Memory B cell (primary cell): ENCODE data around the gene TMPRSS2.

Source experiments
- ATAC-seq: fragments of 150-1000 bp; cut with Tn5 transposase; 2 replicates; pipeline ENCODE4 v1.10.0; 2021; ENCODE audit warnings: low read depth, mild to moderate bottlenecking, moderate library complexity
- DNase-seq, 2 donors: peaks; one replicate each; pipeline ENCODE4 v3.0.0; 2022; ENCODE audit warnings: low spot score in 2 of 2
- H3K27ac Mint-ChIP-seq: one replicate; pipeline ENCODE4 v1.8.0; 2022; ENCODE audit warnings: mild to moderate bottlenecking, moderate library complexity, mixed read lengths
- H3K27me3 Mint-ChIP-seq: one replicate; pipeline ENCODE4 v1.8.0; 2022; ENCODE audit warnings: mixed read lengths
- H3K36me3 Mint-ChIP-seq: one replicate; pipeline ENCODE4 v1.8.0; 2022; ENCODE audit warnings: mild to moderate bottlenecking, mixed read lengths
- H3K4me1 Mint-ChIP-seq: one replicate; pipeline ENCODE4 v1.8.0; 2022; ENCODE audit warnings: mixed read lengths
- H3K4me3 Mint-ChIP-seq: one replicate; pipeline ENCODE4 v1.8.0; 2022; ENCODE audit warnings: mild to moderate bottlenecking, moderate library complexity, mixed read lengths
- H3K9me3 Mint-ChIP-seq: one replicate; pipeline ENCODE4 v1.8.0; 2022; ENCODE audit warnings: mixed read lengths

TMPRSS2 gene

GRCh38 chr21:41460578-41461527 lies 47.1 kb downstream of the TMPRSS2 start:
- Mint-ChIP-seq H3K27ac (peak overlapping the region; percentile 48), H3K4me3 (peak overlapping the region; percentile 6), H3K27me3 (no peaks in the 10 kb centered on the region), H3K4me1 (peaks cover 16% of the 10 kb centered on the region), H3K36me3 (peaks cover 21% of the 10 kb centered on the region), H3K9me3 (peaks cover 5% of the 10 kb centered on the region)
- ATAC-seq (peak; percentile 75), DNase-seq (peak; percentile 39 to 59)

GRCh38 chr21:41459884-41460534 lies 47.9 kb downstream of the TMPRSS2 start:
- Mint-ChIP-seq H3K4me3 (no peak overlapping the region), H3K4me1 (peaks cover 16% of the 10 kb centered on the region), H3K27ac (peak overlapping the region; percentile 45), H3K9me3 (peaks cover 5% of the 10 kb centered on the region), H3K36me3 (peaks cover 21% of the 10 kb centered on the region), H3K27me3 (no peaks in the 10 kb centered on the region)
- ATAC-seq (no peak), DNase-seq (no peak)

- no peaks in the 10 kb centered on the region for H3K27me3 Mint-ChIP-seq
- H3K4me1 Mint-ChIP-seq: peaks cover 16% of the 10 kb centered on the region
- no peak for DNase-seq
- peaks cover 15% of the 10 kb centered on the region for H3K36me3 Mint-ChIP-seq
- ATAC-seq: no peak
- H3K9me3 Mint-ChIP-seq: no peaks in the 10 kb centered on the region
- no peak overlapping the region for H3K4me3 Mint-ChIP-seq
- H3K27ac Mint-ChIP-seq: no peak overlapping the region
Observed at GRCh38 chr21:41458559-41458958, 49.4 kb downstream of the TMPRSS2 start.

GRCh38 chr21:41458121-41458520 lies 49.8 kb downstream of the TMPRSS2 start:
- H3K27me3 Mint-ChIP-seq: no peaks in the 10 kb centered on the region
- DNase-seq (no peak), ATAC-seq (no peak)
- no peak overlapping the region for H3K4me3 Mint-ChIP-seq
- no peaks in the 10 kb centered on the region for H3K9me3 Mint-ChIP-seq
- H3K27ac Mint-ChIP-seq: no peak overlapping the region
- H3K36me3 Mint-ChIP-seq: peaks cover 18% of the 10 kb centered on the region
- H3K4me1 Mint-ChIP-seq: peaks cover 16% of the 10 kb centered on the region

GRCh38 chr21:41453761-41454160 lies 54.2 kb downstream of the TMPRSS2 start:
- Mint-ChIP-seq H3K27me3 (no peaks in the 10 kb centered on the region), H3K9me3 (no peaks in the 10 kb centered on the region), H3K36me3 (peaks cover 33% of the 10 kb centered on the region), H3K4me1 (no peaks in the 10 kb centered on the region), H3K27ac (peak overlapping the region; percentile 56), H3K4me3 (no peak overlapping the region)
- no peak for DNase-seq
- ATAC-seq: no peak

GRCh38 chr21:41453198-41453597 lies 54.8 kb downstream of the TMPRSS2 start:
- Mint-ChIP-seq H3K4me1 (no peaks in the 10 kb centered on the region), H3K27ac (peak overlapping the region; percentile 56), H3K27me3 (no peaks in the 10 kb centered on the region), H3K4me3 (no peak overlapping the region), H3K9me3 (no peaks in the 10 kb centered on the region), H3K36me3 (peaks cover 35% of the 10 kb centered on the region)
- no peak for ATAC-seq
- DNase-seq: no peak

- no peak for DNase-seq
- H3K27ac Mint-ChIP-seq: peak overlapping the region; percentile 24
- H3K27me3 Mint-ChIP-seq: no peaks in the 10 kb centered on the region
- H3K36me3 Mint-ChIP-seq: peaks cover 36% of the 10 kb centered on the region
- H3K4me3 Mint-ChIP-seq: no peak overlapping the region
- no peak for ATAC-seq
- no peaks in the 10 kb centered on the region for H3K4me1 Mint-ChIP-seq
- H3K9me3 Mint-ChIP-seq: no peaks in the 10 kb centered on the region
Observed at GRCh38 chr21:41451753-41452676, 55.9 kb downstream of the TMPRSS2 start.

- Mint-ChIP-seq H3K27ac (no peak overlapping the region), H3K36me3 (peaks cover 52% of the 10 kb centered on the region), H3K4me1 (no peaks in the 10 kb centered on the region), H3K4me3 (no peak overlapping the region), H3K27me3 (no peaks in the 10 kb centered on the region), H3K9me3 (no peaks in the 10 kb centered on the region)
- no peak for ATAC-seq
- DNase-seq: no peak
Observed at GRCh38 chr21:41449613-41450012, 58.3 kb downstream of the TMPRSS2 start.

GRCh38 chr21:41447356-41447755 lies 60.6 kb downstream of the TMPRSS2 start:
- H3K27ac Mint-ChIP-seq: peak overlapping the region; percentile 69
- no peak for ATAC-seq

GRCh38 chr21:41446586-41446985 lies 61.4 kb downstream of the TMPRSS2 start:
- no peaks in the 10 kb centered on the region for H3K9me3 Mint-ChIP-seq
- no peak overlapping the region for H3K4me3 Mint-ChIP-seq
- no peak for DNase-seq
- no peaks in the 10 kb centered on the region for H3K4me1 Mint-ChIP-seq
- H3K27ac Mint-ChIP-seq: peak overlapping the region; percentile 69
- ATAC-seq: no peak
- peaks cover 63% of the 10 kb centered on the region for H3K36me3 Mint-ChIP-seq
- H3K27me3 Mint-ChIP-seq: no peaks in the 10 kb centered on the region

More at GRCh38 chr21:41447356-41447755, 60.6 kb downstream of the TMPRSS2 start:
- no peaks in the 10 kb centered on the region for H3K9me3 Mint-ChIP-seq
- DNase-seq: no peak
- peaks cover 60% of the 10 kb centered on the region for H3K36me3 Mint-ChIP-seq
- no peaks in the 10 kb centered on the region for H3K27me3 Mint-ChIP-seq
- no peak overlapping the region for H3K4me3 Mint-ChIP-seq
- H3K4me1 Mint-ChIP-seq: no peaks in the 10 kb centered on the region

- no peaks in the 10 kb centered on the region for H3K4me1 Mint-ChIP-seq
- no peak overlapping the region for H3K4me3 Mint-ChIP-seq
- no peaks in the 10 kb centered on the region for H3K9me3 Mint-ChIP-seq
- ATAC-seq: no peak
- H3K27ac Mint-ChIP-seq: no peak overlapping the region
- peaks cover 65% of the 10 kb centered on the region for H3K36me3 Mint-ChIP-seq
- no peaks in the 10 kb centered on the region for H3K27me3 Mint-ChIP-seq
- DNase-seq: no peak
Observed at GRCh38 chr21:41445465-41445862, 62.5 kb downstream of the TMPRSS2 start.

- no peak for ATAC-seq
- no peak overlapping the region for H3K27ac Mint-ChIP-seq
- DNase-seq: no peak
- H3K36me3 Mint-ChIP-seq: peaks cover 61% of the 10 kb centered on the region
- H3K9me3 Mint-ChIP-seq: no peaks in the 10 kb centered on the region
- no peak overlapping the region for H3K4me3 Mint-ChIP-seq
- no peaks in the 10 kb centered on the region for H3K27me3 Mint-ChIP-seq
- no peaks in the 10 kb centered on the region for H3K4me1 Mint-ChIP-seq
Observed at GRCh38 chr21:41444703-41445464, 63.1 kb downstream of the TMPRSS2 start.

- Mint-ChIP-seq H3K27me3 (no peaks in the 10 kb centered on the region), H3K36me3 (peaks cover 52% of the 10 kb centered on the region), H3K4me3 (no peak overlapping the region), H3K9me3 (no peaks in the 10 kb centered on the region), H3K4me1 (no peaks in the 10 kb centered on the region), H3K27ac (no peak overlapping the region)
- no peak for ATAC-seq
- DNase-seq: no peak
Observed at GRCh38 chr21:41443562-41443961, 64.4 kb downstream of the TMPRSS2 start.
